UCSD-AML1 (cell line): Measurements from ENCODE around the gene PTDSS2.
"Not testable (repeated sequence)": the region's sequence is repeated elsewhere in the genome, so short reads cannot be mapped to it uniquely, and the experiment has no call there.

Experiments
- DNase-seq: peaks from one replicate; lab custom pipeline; 2025; ENCODE audit not compliant: unreplicated experiment; lab: John Stamatoyannopoulos, UW

The PTDSS2 gene

DNA sequence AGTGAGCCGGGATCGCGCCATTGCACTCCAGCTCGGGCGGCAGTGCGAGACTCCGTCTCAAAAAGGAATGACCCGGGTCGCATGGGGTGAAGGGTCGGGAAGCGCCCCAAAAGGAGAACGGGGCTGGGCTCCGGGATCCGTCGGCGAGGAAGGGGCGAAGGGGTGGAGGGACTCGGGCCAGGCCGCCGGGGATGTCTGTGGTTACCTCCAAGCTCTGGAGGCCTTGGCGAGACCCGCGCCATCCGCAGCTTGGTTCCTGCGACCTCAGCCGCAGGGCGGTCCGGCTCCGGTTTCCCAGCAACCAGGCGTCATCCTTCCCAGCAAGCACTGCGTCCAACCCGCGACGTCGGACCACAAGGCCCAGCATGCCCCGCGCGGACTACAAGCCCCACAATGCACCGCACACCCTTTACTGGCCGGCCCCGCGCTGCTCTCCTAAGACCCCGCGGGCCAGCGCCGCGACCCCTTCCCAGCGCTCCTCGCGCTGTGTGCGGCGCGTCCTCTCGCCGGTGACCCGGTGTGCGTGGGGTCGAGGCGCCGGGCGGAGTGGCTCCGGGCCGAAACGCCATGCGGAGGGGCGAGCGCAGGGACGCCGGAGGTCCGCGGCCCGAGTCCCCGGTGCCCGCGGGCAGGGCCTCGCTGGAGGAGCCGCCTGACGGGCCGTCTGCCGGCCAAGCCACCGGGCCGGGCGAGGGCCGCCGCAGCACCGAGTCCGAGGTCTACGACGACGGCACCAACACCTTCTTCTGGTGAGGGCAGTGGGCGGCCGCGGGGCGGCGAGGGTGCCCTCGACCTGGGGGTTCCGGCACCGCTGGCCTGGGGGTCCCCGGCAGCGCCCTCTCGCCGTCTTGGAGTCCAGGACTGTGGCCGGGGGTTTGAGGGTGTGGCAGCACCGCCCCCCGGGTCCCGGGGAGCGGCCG lies at the start of gene PTDSS2:
PTDSS2 (plus strand) TSS at position 391 of the 920 bp plus-strand sequence; CDS start at position 568, 177 bp downstream.
- peak; percentile 95 for DNase-seq

DNA sequence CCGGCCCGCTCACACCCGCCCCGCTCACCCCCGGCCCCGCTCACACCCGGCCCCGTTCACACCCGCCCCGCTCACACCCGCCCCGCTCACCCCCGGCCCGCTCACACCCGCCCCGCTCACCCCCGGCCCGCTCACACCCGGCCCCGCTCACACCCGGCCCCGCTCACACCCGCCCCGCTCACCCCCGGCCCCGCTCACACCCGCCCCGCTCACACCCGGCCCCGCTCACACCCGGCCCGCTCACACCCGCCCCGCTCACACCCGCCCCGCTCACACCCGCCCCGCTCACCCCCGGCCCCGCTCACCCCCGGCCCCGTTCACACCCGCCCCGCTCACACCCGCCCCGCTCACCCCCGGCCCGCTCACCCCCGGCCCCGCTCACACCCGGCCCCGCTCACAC lies 48.9 kb upstream of the PTDSS2 start:
- DNase-seq, result not testable (repeated sequence)

DNA sequence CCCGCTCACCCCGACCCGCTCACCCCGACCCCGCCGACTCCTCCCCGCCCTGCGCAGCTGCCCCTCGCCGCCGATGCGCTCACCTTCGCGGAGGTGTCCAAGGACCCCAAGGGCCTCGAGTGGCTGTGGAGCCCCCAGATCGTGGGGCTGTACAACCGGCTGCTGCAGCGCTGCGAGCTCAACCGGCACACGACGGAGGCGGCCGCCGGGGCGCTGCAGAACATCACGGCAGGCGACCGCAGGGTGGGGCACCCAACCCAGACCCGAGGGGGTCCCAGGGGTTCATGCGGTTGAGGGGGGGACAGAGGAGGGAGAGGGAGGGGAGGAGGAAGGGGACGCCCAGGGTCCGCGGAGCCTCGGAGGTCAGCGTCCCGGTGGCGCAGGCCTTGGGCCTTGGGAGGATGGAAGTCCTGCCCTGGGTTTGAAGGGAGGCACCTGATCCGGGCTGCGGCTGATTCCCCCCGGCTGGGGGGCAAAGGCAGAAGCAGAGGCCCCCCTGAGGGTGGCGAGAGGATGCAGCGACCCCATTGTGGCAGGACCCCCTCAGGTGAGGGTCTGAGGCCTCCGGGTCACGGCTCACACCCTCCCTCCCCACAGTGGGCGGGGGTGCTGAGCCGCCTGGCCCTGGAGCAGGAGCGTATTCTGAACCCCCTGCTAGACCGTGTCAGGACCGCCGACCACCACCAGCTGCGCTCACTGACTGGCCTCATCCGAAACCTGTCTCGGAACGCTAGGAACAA lies 46.9 kb upstream of the PTDSS2 start:
- DNase-seq, result no peak

DNA sequence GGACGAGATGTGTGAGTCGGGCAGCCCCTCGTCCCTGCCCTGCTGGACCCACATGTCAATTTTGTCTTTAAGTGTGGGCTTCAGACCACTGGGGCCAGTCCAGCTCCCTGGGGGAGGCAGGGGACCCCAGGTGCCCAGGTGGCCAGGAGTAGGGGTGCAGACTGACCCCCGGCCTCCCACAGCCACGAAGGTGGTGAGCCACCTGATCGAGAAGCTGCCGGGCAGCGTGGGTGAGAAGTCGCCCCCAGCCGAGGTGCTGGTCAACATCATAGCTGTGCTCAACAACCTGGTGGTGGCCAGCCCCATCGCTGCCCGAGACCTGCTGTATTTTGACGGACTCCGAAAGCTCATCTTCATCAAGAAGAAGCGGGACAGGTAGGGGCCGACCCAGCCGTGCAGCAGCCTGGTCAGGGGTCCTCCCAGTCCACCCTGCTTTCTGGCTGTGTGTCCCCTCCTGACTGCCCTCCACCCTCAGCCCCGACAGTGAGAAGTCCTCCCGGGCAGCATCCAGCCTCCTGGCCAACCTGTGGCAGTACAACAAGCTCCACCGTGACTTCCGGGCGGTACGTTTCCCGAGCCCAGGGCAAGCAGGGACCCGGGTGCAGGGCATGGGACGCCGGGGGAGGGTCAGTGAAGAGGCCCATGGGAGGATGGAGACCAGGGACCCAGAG lies 46.2 kb upstream of the PTDSS2 start:
- no peak for DNase-seq

DNA sequence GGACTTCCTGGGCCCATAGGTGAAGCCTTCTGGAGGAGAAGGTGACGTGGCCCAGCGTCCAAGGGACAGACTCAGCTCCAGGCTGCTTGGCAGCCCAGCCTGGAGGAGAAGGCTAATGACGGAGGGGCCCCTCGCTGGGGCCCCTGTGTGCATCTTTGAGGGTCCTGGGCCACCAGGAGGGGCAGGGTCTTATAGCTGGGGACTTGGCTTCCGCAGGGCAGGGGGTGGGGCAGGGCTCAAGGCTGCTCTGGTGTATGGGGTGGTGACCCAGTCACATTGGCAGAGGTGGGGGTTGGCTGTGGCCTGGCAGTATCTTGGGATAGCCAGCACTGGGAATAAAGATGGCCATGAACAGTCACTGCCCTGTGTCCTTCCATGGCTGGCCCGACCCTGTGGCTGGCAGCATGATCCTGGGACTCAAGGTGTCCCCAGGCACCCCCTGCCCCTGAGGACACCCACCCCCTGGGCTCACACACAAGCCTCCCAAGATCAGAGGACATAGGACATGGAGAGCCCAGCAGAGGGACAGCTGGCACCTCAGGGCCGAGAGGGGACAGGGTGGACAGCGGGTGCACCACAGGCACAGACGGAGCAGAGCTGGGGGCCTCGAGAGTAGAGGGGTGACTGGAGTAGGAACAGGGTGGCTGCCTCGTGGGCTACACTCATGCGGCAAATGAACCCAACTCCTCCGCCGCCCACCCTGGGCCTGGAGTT lies 45.4 kb upstream of the PTDSS2 start:
- no peak for DNase-seq

DNA sequence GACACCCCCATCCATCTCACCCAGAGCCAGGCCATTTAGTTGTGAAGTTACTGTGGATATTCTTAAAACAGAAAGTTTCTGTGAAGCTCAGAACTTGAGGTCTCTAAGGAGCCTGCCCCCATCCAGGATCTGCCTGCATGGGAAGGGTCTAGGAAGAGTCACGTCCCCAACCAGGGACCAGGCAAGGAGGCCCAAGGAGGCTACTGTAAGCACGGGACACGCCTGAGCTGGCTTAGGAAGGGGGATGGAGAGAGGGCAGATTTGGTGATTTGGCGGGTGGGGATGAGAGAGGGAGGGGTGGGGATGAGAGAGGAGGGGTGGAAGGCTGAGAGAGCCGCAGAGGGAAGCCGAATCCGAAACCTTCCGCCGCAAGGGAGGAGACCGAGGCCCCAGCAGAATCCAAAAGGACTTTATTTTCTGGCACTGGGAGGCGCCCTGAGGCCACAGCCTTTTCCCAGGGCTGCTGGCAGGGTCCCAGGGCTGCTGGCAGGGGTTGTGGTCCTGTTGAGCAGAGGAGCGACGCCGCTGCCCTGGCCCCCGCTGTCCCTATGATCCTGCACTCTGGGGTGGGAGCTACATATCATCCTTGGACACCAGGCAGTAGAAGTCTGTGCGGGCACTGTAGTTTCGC lies 44.6 kb upstream of the PTDSS2 start:
- DNase-seq, result no peak

DNA sequence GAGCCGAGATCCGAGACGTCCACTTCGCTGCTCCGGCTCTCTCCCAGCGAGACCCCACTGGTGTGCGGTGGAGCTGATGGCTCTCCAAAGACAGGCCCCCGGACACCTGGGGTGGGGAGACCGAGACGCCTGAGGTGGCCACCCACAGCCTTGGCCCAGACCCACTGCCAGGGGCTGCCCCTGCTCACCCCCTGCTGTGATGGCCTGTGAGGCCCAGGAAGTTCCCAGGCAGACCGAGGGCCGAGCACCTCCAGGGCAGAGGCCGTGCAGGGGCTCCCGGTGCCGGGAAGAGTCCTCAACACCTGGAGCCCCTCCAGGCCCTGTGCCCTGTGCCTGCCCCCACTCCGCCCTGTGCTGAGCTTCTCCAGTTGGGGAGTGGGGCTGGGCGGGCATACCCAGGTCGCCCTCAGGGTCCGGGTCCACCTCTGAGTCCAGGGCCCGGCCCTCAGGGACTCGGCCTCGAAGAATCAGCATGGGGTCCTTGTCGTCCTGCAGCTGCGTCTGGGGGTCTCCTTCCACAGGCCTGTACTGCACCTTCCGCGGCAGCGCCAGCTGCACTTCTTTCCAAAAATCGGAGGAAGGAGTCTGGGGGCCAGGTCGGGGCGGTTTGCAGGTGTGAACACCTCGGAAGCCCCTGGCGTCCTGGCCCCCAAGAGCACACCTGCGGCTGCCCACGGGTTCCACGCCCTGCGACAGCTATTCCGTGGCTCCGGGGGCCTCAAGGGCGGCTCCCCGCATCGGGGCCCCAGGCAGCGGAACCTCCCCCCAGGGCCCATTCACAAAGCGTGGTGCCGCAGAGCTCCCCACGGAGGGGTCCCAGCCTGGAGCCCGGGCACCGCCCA lies 43.9 kb upstream of the PTDSS2 start:
- no peak for DNase-seq

DNA sequence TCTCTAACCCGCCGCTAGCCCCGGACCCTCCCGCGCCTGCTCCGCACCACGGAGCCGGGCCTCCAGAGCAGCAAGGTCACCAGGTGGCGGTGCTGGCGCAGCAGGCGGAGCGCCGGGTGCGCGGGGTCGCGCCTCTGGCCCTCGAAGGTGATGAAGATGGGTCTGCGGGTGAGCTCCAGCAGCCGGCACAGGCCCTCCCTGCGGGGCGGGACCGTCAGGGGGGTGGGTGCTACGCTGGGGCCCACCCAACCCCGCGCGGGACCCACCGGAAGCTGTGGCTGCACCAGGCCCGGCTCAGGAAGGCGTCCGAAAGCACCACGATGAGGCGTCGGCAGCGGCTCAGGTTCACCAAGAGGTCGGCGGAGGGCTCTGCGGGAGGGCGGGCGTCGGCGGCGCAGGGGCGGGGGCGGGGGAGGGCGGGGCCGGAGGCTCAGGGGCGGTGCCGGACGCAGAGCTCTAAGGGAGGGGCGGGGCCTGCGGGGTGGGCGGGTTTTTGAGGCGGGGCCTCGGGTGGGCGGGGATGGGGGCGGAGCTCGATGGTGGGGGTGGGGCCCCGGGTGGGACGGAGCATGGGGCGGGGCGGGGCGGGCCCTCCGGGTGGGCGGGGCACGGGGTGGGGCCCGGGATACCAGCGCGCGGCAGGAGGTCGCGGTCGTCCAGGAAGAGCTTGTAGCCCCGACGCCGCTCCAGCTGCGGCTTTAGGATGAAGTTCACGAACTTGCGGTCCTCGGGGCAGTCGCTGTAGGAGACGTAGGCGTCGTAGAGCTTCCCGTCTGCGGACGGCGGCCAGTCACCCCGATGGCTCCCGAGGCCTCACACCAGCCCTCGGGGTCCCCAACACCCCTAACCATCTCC lies 43.1 kb upstream of the PTDSS2 start:
- no peak for DNase-seq

DNA sequence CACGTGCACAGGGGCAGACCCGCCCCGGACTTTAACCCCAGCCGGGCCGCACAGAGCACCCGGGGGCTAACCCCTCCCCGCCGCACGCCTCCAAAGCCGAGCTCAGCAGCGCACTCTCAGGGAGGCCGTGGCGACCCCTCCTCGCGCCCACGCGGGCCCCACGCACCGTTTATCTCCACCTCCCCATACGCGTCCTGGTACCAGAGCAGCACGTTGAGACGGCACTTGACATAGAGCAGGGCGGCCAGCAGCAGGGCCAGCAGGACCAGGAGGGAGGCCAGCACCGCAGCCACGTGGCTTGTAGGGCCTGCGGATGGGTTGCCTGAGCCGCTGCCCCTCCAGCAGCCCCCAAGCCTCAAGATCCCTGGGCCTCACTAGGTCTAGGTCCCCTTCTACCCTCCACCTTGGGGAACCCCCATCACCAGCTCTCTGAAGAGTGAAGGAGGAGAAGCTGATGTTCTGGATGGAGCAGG lies 42.4 kb upstream of the PTDSS2 start:
- no peak for DNase-seq

DNA sequence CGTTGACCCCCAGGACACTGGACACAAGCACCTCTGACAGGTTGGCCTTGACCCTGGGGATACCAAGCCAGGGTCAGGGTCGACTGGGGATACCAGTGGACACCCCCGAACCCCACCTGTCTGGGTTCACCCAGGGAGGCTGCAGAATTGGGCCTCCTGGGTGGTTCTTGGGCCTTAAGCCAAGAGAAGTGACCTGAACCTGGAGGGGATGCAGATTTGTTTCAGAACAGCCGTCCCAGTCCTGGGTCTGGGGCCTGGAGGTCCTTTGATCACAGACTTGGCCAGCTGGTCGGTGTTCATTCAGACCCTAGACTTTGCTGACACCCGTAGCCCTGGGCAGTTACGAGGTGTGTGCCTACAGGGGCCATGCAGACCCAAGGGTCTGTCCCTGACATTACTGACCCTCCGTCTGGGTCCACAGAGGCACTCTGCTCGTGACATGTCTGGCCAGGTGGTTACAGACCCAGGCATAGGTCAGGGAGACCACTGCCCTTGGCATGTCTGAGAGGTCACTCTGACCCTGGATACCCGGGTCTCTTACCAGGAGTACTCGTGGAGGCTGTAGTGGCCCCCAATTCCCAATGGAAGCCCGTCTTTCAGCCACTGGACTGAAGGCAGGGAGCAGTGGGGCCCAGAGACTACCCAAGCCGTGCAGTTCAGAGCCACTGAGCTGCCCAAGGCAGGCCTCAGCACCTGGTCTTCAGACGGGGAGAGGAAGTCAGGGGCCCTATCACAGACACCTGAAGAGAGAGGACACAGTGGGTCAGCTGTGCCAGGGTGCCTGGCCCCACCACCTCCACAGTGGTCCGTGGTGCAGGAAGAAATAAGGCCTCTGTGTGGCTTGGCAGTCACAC lies 41.7 kb upstream of the PTDSS2 start:
- DNase-seq, result no peak

DNA sequence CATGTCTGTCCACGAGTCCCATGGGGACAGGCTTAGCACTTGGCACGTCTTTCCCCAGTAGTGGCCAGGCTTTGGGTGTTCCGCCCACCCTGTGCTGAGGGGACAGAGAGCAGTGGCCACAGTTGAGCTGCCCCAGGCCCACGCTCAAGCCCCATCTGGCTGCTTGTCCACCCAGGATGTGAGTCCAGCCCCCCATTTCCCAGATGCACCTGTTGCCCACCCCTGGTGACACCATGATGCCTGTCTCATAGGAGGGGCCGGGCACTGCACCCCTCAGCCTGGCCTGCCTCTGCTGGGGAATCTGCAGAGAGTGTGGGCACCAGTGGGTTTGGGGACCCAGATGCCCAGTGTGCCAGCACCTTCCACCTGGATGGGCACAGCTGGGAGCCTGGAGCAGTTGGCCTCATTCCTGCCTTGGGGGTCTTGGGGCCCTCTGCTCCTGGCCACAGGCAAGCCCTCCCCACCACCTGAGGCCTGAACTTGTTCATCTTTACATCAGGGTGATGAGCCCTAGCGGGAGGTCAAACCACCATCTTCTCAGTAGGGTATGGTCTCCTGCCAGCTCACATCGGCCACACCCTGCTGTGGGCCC lies 41.0 kb upstream of the PTDSS2 start:
- no peak for DNase-seq

DNA sequence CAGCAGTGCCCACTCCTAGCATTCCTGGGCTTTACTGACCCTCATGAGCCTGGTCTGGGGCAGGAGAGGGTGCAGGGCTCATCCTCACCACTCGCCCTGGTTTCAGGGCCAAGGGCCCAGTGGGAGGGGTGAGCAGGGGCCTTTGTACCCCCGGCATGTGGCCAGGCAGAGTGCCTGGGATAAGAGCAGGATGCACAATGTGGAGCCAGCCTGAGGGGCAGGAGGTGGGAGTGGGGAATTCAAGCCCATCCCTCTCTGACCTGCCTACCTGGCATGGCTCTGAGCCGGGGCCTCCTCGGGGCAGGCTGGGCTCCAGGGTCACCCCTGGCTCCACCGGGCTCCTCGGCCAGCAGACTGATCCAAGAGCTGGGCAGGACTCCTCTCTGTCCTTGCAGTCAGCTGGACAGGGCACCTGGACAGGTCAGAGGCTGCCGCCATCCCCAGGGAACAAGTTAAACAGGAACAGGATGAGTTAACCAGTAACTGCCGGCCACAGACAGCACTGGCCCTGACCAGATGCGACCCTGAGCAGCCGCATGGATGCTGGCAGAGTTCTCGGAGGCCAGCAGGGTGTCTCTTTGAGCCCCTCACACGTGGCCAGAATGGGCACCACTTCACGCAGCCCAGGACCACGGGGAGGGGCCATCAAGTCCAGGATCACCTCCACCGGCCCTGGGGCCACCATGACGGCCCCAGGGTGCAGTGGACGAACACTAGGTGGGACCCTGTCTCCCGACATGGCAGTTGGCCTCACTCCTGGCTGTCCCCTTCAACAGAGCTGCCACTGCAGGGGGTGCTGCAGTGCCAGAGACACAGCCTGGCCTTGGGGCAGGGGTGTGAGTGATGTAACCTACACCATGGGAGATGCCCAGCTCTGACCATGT lies 40.2 kb upstream of the PTDSS2 start:
- no peak for DNase-seq

DNA sequence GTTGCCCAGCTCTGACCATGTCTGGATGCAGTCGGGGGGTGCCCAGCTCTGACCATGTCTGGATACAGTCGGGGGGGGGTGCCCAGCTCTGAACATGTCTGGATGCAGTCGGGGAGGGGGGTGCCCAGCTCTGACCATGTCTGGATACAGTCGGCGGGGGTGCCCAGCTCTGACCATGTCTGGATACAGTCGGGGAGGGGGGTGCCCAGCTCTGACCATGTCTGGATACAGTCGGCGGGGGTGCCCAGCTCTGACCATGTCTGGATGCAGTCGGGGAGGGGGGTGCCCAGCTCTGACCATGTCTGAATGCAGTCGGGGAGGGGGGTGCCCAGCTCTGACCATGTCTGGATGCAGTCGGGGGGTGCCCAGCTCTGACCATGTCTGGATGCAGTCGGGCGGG lies 39.4 kb upstream of the PTDSS2 start:
- not testable (repeated sequence) for DNase-seq

DNA sequence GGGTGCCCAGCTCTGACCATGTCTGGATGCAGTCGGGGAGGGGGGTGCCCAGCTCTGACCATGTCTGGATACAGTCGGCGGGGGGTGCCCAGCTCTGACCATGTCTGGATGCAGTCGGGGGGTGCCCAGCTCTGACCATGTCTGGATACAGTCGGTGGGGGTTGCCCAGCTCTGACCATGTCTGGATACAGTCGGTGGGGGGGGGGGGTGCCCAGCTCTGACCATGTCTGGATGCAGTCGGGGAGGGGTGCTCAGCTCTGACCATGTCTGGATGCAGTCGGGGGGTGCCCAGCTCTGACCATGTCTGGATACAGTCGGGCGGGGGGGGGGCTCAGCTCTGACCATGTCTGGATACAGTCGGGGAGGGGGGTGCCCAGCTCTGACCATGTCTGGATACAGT lies 38.6 kb upstream of the PTDSS2 start:
- not testable (repeated sequence) for DNase-seq

DNA sequence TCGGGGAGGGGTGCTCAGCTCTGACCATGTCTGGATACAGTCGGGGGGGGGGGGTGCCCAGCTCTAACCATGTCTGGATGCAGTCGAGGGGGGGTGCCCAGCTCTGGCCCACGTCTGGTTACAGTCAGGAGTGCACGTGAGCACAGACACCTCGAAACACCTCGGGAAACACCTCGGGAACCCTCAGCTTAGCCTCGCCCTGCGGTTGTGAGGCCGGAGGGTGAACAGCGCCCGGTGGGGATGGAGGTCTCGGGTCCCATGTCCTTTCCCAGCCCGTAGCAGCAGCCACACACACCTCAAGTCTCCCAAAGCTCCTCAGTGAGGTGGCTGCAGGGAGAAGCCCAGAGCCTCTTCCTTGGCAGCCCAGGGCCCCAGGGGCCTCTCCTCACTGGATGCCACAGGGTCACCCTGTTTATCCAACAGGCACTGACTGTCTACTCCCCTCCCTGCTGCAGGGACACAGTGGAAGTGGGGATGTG lies 37.4 kb upstream of the PTDSS2 start:
- no peak for DNase-seq
